Right lobe of liver (tissue), 4 donors: ENCODE measurements around the gene MC2R.

Experiments
- CTCF ChIP-seq, 4 donors: fragments of 200-600 bp in 3 of 4; fragments of 450-650 bp in 1 of 4; IDR thresholded peaks; one replicate each; pipeline versions ENCODE4 v1.5.1 to v1.8.0; 2016 to 2022; ENCODE audit warnings: antibody characterized with exemption in 4 of 4, mild to moderate bottlenecking in 2 of 4
- POLR2A ChIP-seq: fragments of 450-650 bp; IDR thresholded peaks from one replicate; pipeline ENCODE4 v1.6.1; 2017; ENCODE audit warnings: antibody characterized with exemption, mild to moderate bottlenecking
- donor health status: DM: no; HTN: no; CAD: no.
- donor health status: DM: no; HTN: no; CAD: no.
- donor health status: DM: no; HTN: yes; CAD: no.

GRCh38 chr18:13909141-13909940 lies 6.0 kb downstream of the MC2R start:
- TF ChIP-seq CTCF (IDR thresholded peaks at IDR 0.05) (no peak), POLR2A (no peak)
